ENCODE data around the gene CASQ1.

DNA sequence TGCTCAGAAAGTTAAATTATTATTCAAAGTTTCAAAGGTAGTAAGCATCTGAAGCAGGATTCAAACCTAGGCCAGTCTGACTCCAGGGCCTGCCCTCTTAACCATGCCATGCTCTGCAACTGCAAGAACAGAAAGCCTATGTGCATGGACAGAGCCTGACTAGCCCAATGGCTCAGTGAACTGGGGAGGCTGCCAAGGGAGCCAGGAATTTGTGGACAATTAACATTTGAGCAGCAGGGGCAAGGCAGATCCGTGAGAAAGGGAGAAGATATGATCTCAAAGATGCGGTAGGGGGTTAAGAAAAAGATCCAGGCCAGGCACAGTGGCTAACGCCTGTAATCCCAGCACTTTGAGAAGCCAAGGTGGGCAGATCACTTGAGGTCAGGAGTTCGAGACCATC lies 45.5 kb upstream of the CASQ1 start:
- TF ChIP-seq POLR2AphosphoS5 (IDR thresholded peaks at IDR 0.05; ENCODE audit: low read depth, low read length), result no peak
- TF ChIP-seq POLR2A (IDR thresholded peaks at IDR 0.05; ENCODE audit: low read depth, low read length), result no peak
- TF ChIP-seq TAF1 (IDR thresholded peaks at IDR 0.05; ENCODE audit: low read depth, low read length), result no peak
- no peak for TF ChIP-seq POU2F2 (IDR thresholded peaks at IDR 0.05; ENCODE audit: low read depth, low read length)
- TF ChIP-seq SPI1 (IDR thresholded peaks at IDR 0.05; ENCODE audit: low read depth, low read length), result no peak
